ENCODE data around the gene CRY1.

The CRY1 gene

DNA sequence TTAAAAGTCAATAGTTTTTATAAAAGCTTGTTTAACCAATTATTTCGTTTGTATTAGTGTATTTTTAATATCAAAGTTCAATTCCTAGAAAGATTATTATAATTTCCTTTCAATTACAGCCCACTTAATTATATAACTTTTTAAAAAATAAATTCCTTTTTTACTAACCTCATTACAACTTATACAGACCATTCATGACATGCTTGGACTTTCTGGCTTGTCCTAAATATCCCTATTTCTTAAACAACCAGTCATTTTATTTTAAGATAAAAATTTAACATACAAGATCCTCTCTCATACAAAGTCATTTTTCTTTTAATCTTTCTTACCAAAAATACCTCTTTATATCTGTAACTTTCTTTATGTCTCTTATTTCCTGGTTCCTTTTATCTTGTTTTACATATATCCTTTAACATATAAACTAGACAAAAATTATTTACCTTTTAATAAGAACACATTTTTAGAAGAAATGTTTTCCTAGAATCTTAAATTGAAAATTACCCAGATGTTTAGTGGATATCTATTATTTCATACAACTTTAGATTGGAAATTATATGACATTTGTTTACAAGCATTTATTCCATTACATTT, 148.0 kb downstream of the CRY1 start:
- H3K4me1 ChIP-seq, result no peaks in the 10 kb centered on the region
- no peaks in the 10 kb centered on the region for H3K36me3 ChIP-seq
- H3K27me3 ChIP-seq, result no peaks in the 10 kb centered on the region
- TF ChIP-seq, protein P1, sequence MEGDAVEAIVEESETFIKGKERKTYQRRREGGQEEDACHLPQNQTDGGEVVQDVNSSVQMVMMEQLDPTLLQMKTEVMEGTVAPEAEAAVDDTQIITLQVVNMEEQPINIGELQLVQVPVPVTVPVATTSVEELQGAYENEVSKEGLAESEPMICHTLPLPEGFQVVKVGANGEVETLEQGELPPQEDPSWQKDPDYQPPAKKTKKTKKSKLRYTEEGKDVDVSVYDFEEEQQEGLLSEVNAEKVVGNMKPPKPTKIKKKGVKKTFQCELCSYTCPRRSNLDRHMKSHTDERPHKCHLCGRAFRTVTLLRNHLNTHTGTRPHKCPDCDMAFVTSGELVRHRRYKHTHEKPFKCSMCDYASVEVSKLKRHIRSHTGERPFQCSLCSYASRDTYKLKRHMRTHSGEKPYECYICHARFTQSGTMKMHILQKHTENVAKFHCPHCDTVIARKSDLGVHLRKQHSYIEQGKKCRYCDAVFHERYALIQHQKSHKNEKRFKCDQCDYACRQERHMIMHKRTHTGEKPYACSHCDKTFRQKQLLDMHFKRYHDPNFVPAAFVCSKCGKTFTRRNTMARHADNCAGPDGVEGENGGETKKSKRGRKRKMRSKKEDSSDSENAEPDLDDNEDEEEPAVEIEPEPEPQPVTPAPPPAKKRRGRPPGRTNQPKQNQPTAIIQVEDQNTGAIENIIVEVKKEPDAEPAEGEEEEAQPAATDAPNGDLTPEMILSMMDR (IDR thresholded peaks at IDR 0.05; ENCODE audit: low read depth, low read length), result no peak
- H3K9me3 ChIP-seq, result peaks cover 3% of the 10 kb centered on the region; the same call in 1 of the 2 replicates
- no peak for DNase-seq
- no peak overlapping the region for H3K4me3 ChIP-seq (ENCODE audit: low read depth, low read length)

GRCh38 chr12:106942775-106943174, 150.6 kb downstream of the CRY1 start:
- Histone ChIP-seq H3K9me3 (no peaks in the 10 kb centered on the region; the same call in 1 of the 2 replicates), H3K36me3 (no peaks in the 10 kb centered on the region), H3K4me1 (no peaks in the 10 kb centered on the region), H3K4me3 (ENCODE audit: low read depth, low read length) (no peak overlapping the region), H3K27me3 (no peaks in the 10 kb centered on the region)
- TF ChIP-seq, protein P1 (IDR thresholded peaks at IDR 0.05; ENCODE audit: low read depth, low read length), result no peak
- DNase-seq, result no peak

DNA sequence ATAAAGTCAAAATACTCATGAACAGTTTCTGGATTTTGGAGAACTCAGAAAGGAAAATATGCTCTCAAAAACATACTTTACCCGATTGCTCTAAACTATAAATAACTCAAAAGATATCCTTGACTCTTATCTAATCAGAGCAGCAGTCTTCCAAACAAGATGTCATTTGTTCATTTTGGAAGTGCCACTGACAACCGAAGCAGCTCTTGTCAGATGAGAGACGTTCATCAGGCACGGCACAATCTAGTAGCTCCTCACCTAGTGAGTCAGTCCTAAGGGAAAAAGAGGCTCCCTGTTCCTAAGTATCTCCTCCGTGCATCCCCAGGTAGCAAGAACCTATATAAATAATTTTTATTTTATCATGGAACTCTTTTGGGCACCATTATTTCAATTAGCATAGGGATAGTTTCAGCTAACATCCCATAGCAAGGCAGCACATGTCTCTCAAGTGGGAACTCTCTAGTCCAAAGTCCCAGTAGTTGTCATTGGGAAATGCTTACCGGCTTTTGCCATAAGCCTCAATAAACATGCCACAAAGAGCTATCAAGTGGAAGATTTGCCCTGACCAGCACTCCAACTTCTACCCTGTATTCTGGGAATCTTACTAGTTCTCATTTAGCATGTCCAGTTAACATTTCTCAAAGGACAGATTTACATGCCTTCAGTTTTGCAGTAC, 151.7 kb downstream of the CRY1 start:
- H3K36me3 ChIP-seq, result no peaks in the 10 kb centered on the region
- TF ChIP-seq, protein P1 (IDR thresholded peaks at IDR 0.05; ENCODE audit: low read depth, low read length), result no peak
- H3K4me3 ChIP-seq (ENCODE audit: low read depth, low read length), result no peak overlapping the region
- H3K27me3 ChIP-seq, result no peaks in the 10 kb centered on the region
- DNase-seq, result no peak
- H3K4me1 ChIP-seq, result no peaks in the 10 kb centered on the region
- H3K9me3 ChIP-seq, result no peaks in the 10 kb centered on the region

Measured in BE2C (cell line).